IPS DF 4.7 (cell line): ENCODE data around the gene ZFP69.
"Not testable (repeated sequence)": the region's sequence is repeated elsewhere in the genome, so short reads cannot be mapped to it uniquely, and the experiment has no call there.

ENCODE experiments used
- DNase-seq: peaks from one replicate; pipeline ENCODE4 v3.0.0-alpha.2; 2013; ENCODE audit warnings: low spot score; ENCODE audit errors: extremely low read depth

The ZFP69 gene

GRCh38 chr1:40476924-40477677 is at the start of gene ZFP69:
Gene ZFP69 (plus strand): TSS chr1:40477290. CDS start chr1:40479362, 2,072 bp downstream.
- DNase-seq: no peak

GRCh38 chr1:40431385-40431784 is 45.7 kb upstream of the ZFP69 start:
- DNase-seq: no peak

- no peak for DNase-seq
These were observed 44.3 kb upstream of the ZFP69 start for GRCh38 chr1:40432644-40433390.

DNA sequence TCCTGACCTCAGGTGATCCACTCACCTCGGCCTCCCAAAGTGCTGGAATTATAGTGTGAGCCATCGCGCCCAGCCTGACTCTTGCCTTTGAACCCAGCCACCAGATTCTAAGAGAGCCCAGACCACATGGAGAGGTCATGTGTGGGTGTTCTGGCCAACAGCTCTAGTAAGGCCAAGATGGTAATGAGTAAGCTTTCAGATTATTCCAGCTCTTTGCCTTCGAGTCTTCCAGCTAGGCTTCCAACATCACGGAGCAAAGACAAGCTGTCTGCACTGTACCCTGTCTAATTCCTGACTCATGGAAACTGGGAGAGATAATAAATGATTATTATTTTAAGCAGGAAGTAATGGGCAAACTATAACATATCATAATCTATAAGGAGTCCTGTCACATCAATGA is 41.6 kb upstream of the ZFP69 start:
- DNase-seq: no peak

- DNase-seq: no peak
These were observed 41.2 kb upstream of the ZFP69 start for GRCh38 chr1:40435876-40436275.

- no peak for DNase-seq
These were observed 38.6 kb upstream of the ZFP69 start for GRCh38 chr1:40438391-40439015.

GRCh38 chr1:40439247-40439646 is 37.8 kb upstream of the ZFP69 start:
- no peak for DNase-seq

GRCh38 chr1:40449684-40450494 is 27.2 kb upstream of the ZFP69 start, which contains the start of gene ZFP69B:
Gene ZFP69B (plus strand): TSS chr1:40450476. CDS start chr1:40450962, 486 bp downstream.
- DNase-seq: no peak

DNA sequence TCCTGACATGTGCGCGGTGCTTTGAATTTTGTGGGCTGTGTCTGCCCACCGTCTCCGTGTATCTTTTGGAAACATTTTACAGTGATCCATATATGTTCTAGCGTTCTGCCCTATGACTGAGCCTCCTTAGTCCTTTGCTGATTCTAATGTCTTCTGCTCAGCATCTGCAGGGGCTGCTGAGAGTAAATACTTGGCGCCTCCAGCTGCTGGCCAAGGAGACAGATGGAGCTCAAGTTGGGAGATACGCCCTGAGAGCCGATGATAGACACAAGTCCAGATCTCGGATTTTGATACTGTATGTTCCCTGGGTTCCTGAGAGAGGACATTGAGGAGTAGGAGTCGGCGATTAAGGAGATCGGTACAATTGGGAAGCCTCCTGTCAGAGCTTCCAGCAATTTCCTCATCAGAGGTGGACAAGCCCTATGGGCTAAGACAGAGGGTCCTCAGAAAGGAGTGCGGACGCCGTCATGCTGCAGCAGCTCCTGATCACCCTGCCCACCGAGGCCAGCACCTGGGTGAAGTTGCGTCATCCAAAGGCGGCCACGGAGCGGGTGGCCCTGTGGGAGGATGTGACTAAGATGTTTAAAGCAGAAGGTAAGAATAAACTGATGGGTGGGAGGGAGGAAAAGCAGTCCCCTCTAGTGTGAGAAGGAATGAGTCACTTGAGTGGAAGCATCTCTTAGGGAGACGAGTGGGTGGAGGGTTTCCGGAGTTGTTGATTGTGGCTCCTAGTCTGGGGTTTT is 26.4 kb upstream of the ZFP69 start:
- DNase-seq: no peak

- no peak for DNase-seq
These were observed 25.9 kb upstream of the ZFP69 start for GRCh38 chr1:40451238-40451585.

GRCh38 chr1:40454873-40455272 is 22.2 kb upstream of the ZFP69 start:
- DNase-seq: no peak

DNA sequence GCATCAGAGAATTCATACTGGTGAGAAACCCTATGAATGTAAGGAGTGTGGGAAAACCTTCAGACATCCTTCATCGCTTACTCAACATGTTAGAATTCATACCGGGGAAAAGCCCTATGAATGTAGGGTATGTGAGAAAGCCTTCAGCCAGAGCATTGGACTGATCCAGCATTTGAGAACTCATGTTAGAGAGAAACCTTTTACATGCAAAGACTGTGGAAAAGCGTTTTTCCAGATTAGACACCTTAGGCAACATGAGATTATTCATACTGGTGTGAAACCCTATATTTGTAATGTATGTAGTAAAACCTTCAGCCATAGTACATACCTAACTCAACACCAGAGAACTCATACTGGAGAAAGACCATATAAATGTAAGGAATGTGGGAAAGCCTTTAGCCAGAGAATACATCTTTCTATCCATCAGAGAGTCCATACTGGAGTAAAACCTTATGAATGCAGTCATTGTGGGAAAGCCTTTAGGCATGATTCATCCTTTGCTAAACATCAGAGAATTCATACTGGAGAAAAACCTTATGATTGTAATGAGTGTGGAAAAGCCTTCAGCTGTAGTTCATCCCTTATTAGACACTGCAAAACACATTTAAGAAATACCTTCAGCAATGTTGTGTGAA is 14.0 kb upstream of the ZFP69 start:
- no peak for DNase-seq

DNA sequence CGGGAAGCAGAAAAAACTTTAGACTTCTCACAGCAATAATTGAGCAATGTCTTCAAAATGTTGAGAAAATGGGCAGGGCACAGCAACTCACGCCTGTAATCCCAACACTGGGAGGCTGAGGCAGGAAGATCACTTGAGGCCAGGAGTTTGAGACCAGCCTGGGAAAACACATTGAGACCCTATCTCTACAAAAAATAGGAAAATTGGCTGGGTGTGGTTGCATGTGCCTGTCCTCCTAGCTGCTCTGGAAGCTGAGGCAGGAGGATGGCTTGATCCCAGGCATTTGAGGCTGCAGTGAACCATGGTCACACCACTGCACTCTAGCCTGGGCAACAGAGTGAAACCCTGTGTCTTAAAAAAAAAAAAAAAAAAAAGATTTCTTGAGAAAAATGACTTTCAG is 7.8 kb upstream of the ZFP69 start:
- DNase-seq: no peak

- no peak for DNase-seq
These were observed 1.8 kb upstream of the ZFP69 start for GRCh38 chr1:40475268-40475667.

- DNase-seq: no peak
These were observed 576 bp downstream of the ZFP69 start for GRCh38 chr1:40477678-40478053.

DNA sequence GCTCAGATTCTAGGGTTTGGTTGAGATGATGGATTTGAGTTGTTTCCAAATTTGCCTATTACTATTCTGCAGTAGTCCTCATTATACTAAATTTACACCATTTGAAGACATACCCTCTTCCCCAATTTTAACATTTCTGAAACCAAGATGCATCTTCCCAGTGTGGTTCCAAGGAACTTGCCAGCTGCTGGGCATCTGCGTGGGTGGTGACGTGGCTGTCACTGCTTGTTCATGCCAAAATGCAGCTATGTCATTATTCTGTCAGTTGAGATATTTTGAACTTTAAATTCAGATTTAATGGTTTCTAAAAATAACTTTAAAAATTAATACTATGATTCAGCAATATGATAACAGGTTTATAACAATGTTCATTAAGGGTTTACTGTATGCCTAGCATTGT is 1.2 kb downstream of the ZFP69 start:
- DNase-seq: no peak

DNA sequence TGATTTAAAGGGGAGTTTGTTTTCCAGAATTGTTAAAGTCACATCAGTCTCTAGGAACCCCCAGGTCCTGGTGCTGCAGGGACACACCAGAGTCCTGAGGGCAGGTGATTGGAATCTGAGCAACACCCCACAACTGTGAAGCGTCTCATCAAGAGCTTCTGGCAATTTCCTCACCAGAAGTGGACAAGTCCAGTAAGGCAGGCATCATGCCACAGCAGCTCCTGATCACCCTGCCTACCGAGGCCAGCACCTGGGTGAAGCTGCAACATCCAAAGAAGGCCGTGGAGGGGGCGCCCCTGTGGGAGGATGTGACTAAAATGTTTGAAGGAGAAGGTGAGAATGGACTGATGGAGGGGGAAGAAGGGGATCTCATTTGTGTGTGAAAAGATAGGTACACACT is 2.1 kb downstream of the ZFP69 start:
- DNase-seq: no peak

DNA sequence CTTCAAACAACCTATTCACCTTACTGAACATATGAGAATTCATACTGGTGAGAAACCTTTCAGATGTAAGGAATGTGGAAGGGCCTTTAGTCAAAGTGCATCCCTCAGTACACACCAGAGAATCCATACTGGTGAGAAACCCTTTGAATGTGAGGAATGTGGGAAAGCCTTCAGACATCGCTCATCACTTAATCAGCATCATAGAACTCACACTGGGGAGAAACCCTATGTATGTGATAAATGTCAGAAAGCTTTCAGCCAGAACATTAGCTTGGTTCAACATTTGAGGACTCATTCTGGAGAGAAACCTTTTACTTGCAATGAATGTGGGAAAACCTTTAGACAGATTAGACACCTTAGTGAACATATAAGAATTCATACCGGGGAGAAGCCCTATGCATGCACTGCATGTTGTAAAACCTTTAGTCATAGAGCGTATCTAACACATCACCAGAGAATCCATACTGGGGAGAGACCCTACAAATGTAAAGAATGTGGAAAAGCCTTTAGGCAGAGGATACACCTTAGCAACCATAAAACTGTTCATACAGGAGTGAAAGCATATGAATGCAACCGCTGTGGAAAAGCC is 18.3 kb downstream of the ZFP69 start:
- DNase-seq: no peak

DNA sequence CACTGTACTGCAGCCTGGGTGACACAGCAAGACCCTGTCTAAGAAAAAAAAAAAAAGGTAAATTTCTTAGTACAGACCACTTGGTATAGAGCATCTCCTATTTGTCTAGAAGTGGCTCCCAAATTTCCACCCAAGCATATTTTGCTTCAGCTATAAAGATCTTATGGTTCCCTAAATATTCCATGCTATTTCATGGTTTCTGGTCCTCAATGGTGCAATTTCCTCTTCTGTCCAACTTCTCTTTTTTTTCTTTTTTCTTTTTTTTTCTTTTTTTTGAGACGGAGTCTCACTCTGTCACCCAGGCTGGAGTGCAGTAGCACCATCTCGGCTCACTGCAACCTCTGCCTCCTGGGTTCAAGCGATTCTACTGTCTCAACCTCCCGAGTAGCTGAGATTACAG is 25.6 kb downstream of the ZFP69 start:
- not testable (repeated sequence) for DNase-seq

DNA sequence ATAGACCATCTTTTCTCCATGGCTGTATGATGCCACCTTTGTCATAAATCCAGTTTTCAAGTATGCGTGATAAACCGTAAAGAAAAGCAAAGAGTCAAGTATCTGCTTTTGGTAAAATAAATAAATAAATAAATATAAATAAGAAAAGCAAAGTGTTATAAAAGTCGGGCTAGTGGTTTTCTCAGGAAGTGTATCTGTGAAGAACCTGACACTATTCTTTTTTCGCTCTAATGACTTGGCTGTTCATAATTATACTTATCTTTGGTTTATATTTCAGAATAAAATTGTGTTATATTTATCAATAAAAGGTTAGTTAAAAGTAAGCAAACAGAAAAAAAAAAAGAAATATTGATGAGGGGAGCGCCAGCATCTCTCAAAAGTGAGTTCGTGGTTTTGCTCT is 30.9 kb downstream of the ZFP69 start:
- DNase-seq: no peak
